ENCODE results near the gene AKAP10.

Gene AKAP10

DNA sequence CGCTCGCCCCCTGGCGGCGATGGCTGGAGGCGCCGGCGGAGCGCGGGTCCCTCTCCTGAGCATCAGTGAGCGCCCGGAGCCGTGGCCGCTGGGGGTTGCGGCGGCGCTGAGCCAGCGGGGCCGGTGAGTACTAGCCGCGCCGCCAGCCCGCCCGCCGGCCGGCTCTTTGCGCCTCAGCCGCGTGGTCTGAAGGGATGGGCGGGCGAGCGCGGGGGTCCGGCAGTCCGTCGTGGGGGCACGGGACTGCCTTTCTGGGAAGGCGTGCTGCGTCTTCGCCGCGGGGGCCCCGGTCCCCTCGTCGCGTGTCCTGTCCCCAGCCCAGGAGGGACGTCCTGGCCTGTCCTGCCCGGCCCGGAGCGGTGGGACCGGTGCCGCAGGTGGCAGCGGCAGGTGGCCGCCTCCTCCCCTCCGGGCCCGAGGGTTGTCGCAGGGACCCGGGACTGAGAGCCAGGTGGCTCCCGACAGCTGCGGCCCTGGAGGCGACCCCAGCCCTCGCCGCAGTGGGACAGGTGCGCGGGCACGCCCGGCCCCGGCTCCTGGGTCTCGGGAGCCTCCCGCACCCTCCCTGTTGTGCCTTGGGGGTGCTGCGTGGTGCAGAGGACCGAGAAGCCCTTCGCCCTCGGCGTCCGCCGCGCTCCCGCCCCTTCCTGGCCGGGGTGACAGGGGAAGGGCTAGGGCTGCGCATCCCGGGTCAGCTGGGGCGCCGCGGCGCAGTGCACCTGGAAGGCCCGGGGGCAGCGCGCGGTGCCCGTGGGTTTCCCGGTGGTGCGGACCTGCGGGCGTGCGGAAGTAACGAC lies 31.9 kb upstream of the AKAP10 start, which contains the start of gene SPECC1 (continued):
- TF ChIP-seq ZEB2 (tag by site-specific recombination; IDR thresholded peaks at IDR 0.05) (peak; percentile 96), GLI4 (tag by site-specific recombination; IDR thresholded peaks at IDR 0.05) (no peak), HOXC10 (CRISPR knock-in tag; IDR thresholded peaks at IDR 0.05) (no peak), SETDB1 (IDR thresholded peaks at IDR 0.05; ENCODE audit: insufficient read length, low read length) (no peak), ZNF169 (tag by site-specific recombination; IDR thresholded peaks at IDR 0.05) (no peak), BCL11B (tag by site-specific recombination; IDR thresholded peaks at IDR 0.05; ENCODE audit: low read depth) (no peak), ZNF76 (tag by site-specific recombination; IDR thresholded peaks at IDR 0.05; ENCODE audit: borderline replicate concordance, low read depth) (peak; percentile 80), MEIS1 (CRISPR knock-in tag; IDR thresholded peaks at IDR 0.05; ENCODE audit: borderline replicate concordance) (no peak), ZNF302 (tag by site-specific recombination; IDR thresholded peaks at IDR 0.05; ENCODE audit: low read depth) (no peak), ZNF548 (tag by site-specific recombination; IDR thresholded peaks at IDR 0.05) (no peak), BCL11A (tag by site-specific recombination; IDR thresholded peaks at IDR 0.05; ENCODE audit: low read depth) (0 out of 2 replicates have a peak, but pooled peaks have one; percentile 23), ZNF658 (tag by site-specific recombination; IDR thresholded peaks at IDR 0.05) (no peak), ZNF521 (tag by site-specific recombination; IDR thresholded peaks at IDR 0.05) (no peak), ZNF510 (tag by site-specific recombination; IDR thresholded peaks at IDR 0.05; ENCODE audit: insufficient replicate concordance) (no peak), ZBTB48 (tag by site-specific recombination; IDR thresholded peaks at IDR 0.05) (peak; percentile 53; the same call in 1 of the 2 replicates), GLIS1 (tag by site-specific recombination; IDR thresholded peaks at IDR 0.05) (peak; percentile 71), ZFP41 (tag by site-specific recombination; IDR thresholded peaks at IDR 0.05; ENCODE audit: borderline replicate concordance) (no peak), ZNF768 (tag by site-specific recombination; IDR thresholded peaks at IDR 0.05) (no peak), ZNF311 (tag by site-specific recombination; IDR thresholded peaks at IDR 0.05; ENCODE audit: borderline replicate concordance) (no peak), ZNF211 (tag by site-specific recombination; IDR thresholded peaks at IDR 0.05; ENCODE audit: low read depth) (no peak), ZNF223 (tag by site-specific recombination; IDR thresholded peaks at IDR 0.05) (no peak), ZNF221 (tag by site-specific recombination; IDR thresholded peaks at IDR 0.05; ENCODE audit: borderline replicate concordance) (peak; percentile 35; the same call in 1 of the 2 replicates)
- TF ChIP-seq, protein P1, sequence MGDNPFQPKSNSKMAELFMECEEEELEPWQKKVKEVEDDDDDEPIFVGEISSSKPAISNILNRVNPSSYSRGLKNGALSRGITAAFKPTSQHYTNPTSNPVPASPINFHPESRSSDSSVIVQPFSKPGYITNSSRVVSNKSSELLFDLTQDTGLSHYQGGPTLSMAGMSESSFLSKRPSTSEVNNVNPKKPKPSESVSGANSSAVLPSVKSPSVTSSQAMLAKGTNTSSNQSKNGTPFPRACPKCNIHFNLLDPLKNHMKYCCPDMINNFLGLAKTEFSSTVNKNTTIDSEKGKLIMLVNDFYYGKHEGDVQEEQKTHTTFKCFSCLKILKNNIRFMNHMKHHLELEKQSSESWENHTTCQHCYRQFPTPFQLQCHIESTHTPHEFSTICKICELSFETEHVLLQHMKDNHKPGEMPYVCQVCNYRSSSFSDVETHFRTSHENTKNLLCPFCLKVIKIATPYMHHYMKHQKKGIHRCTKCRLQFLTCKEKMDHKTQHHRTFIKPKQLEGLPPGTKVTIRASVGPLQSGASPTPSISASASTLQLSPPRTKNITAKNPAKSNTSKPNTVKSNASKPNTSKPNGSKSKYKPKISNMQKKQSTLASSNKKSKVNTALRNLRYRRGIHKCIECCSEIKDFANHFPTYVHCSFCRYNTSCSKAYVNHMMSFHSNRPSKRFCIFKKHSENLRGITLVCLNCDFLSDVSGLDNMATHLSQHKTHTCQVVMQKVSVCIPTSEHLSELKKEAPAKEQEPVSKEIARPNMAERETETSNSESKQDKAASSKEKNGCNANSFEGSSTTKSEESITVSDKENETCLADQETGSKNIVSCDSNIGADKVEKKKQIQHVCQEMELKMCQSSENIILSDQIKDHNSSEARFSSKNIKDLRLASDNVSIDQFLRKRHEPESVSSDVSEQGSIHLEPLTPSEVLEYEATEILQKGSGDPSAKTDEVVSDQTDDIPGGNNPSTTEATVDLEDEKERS (tag by site-specific recombination; IDR thresholded peaks at IDR 0.05), result no peak
- TF ChIP-seq, protein P2, sequence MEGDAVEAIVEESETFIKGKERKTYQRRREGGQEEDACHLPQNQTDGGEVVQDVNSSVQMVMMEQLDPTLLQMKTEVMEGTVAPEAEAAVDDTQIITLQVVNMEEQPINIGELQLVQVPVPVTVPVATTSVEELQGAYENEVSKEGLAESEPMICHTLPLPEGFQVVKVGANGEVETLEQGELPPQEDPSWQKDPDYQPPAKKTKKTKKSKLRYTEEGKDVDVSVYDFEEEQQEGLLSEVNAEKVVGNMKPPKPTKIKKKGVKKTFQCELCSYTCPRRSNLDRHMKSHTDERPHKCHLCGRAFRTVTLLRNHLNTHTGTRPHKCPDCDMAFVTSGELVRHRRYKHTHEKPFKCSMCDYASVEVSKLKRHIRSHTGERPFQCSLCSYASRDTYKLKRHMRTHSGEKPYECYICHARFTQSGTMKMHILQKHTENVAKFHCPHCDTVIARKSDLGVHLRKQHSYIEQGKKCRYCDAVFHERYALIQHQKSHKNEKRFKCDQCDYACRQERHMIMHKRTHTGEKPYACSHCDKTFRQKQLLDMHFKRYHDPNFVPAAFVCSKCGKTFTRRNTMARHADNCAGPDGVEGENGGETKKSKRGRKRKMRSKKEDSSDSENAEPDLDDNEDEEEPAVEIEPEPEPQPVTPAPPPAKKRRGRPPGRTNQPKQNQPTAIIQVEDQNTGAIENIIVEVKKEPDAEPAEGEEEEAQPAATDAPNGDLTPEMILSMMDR (tag by site-specific recombination; IDR thresholded peaks at IDR 0.05), result no peak
- TF ChIP-seq, protein P3, sequence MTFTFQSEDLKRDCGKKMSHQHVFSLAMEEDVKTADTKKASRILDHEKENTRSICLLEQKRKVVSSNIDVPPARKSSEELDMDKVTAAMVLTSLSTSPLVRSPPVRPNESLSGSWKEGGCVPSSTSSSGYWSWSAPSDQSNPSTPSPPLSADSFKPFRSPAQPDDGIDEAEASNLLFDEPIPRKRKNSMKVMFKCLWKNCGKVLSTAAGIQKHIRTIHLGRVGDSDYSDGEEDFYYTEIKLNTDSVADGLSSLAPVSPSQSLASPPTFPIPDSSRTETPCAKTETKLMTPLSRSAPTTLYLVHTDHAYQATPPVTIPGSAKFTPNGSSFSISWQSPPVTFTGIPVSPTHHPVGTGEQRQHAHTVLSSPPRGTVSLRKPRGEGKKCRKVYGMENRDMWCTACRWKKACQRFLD (tag by site-specific recombination; IDR thresholded peaks at IDR 0.05), result peak; percentile 95
- TF ChIP-seq, protein P4, sequence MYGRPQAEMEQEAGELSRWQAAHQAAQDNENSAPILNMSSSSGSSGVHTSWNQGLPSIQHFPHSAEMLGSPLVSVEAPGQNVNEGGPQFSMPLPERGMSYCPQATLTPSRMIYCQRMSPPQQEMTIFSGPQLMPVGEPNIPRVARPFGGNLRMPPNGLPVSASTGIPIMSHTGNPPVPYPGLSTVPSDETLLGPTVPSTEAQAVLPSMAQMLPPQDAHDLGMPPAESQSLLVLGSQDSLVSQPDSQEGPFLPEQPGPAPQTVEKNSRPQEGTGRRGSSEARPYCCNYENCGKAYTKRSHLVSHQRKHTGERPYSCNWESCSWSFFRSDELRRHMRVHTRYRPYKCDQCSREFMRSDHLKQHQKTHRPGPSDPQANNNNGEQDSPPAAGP (tag by site-specific recombination; IDR thresholded peaks at IDR 0.05), result peak; percentile 52; the same call in 1 of the 2 replicates
- TF ChIP-seq, protein P5, sequence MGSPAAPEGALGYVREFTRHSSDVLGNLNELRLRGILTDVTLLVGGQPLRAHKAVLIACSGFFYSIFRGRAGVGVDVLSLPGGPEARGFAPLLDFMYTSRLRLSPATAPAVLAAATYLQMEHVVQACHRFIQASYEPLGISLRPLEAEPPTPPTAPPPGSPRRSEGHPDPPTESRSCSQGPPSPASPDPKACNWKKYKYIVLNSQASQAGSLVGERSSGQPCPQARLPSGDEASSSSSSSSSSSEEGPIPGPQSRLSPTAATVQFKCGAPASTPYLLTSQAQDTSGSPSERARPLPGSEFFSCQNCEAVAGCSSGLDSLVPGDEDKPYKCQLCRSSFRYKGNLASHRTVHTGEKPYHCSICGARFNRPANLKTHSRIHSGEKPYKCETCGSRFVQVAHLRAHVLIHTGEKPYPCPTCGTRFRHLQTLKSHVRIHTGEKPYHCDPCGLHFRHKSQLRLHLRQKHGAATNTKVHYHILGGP (tag by site-specific recombination; IDR thresholded peaks at IDR 0.05), result no peak
- TF ChIP-seq, protein P6, sequence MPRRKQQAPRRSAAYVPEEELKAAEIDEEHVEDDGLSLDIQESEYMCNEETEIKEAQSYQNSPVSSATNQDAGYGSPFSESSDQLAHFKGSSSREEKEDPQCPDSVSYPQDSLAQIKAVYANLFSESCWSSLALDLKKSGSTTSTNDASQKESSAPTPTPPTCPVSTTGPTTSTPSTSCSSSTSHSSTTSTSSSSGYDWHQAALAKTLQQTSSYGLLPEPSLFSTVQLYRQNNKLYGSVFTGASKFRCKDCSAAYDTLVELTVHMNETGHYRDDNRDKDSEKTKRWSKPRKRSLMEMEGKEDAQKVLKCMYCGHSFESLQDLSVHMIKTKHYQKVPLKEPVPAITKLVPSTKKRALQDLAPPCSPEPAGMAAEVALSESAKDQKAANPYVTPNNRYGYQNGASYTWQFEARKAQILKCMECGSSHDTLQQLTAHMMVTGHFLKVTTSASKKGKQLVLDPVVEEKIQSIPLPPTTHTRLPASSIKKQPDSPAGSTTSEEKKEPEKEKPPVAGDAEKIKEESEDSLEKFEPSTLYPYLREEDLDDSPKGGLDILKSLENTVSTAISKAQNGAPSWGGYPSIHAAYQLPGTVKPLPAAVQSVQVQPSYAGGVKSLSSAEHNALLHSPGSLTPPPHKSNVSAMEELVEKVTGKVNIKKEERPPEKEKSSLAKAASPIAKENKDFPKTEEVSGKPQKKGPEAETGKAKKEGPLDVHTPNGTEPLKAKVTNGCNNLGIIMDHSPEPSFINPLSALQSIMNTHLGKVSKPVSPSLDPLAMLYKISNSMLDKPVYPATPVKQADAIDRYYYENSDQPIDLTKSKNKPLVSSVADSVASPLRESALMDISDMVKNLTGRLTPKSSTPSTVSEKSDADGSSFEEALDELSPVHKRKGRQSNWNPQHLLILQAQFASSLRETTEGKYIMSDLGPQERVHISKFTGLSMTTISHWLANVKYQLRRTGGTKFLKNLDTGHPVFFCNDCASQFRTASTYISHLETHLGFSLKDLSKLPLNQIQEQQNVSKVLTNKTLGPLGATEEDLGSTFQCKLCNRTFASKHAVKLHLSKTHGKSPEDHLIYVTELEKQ (tag by site-specific recombination; IDR thresholded peaks at IDR 0.05; ENCODE audit: borderline replicate concordance), result no peak

Measured in HEK293 (cell line).